GM08714 (cell line): ENCODE data around the gene MRPL23.

Experiments used
- H3K4me3 ChIP-seq: fragments of 200-500 bp; sonication (Bioruptor generic); 2 replicates; pipeline ENCODE4 v1.5.1; 2014; ENCODE audit warnings: mild to moderate bottlenecking, low read length, inconsistent platforms
- ZNF274 ChIP-seq: IDR thresholded peaks from 2 replicates; pipeline ENCODE4 v1.6.1; 2012; ENCODE audit warnings: mild to moderate bottlenecking, low read depth, low read length

MRPL23 gene

DNA sequence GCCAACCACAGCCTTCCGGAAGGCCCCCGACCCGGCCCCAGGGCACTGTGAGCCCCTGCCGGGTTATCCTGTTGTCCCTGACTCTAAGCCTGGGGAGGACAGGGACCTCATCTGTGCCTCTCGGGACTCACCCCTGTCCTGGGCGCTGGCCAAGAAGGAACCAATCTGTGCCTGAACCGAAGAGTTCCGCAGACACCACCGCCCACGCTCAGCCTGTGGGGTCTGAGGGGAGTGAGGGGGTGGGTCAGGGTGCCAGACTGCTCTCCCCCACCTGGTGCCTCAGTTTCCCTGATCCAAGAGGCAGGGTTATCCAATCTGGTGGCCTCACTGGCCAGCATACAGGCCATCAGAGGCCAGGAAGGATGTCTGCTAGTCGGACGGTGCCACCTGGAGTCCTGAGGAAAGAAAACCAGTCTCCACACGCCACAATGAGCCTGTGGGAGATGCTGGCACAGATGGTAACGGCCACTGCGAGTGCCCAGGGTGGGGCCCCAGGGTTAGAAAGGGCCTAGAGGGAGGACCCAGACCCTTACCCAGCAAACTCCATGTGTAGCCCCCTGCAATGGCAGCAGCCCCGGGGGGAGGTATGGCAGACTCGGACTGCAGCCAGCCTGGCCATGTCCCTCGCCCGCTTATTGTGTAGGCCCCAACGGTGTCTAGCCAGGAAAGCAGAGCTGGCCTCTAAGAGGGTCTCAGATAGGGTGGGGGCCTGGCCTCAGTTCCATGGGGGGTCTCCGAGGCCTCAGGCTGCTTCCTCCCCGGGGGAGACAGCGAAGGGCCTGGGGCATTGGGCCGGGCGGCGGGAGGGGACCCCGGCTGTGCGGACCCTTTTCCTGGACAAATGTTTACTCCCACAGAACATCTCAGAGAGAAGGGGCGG is 28.5 kb upstream of the MRPL23 start:
- TF ChIP-seq ZNF274, result no peak
- H3K4me3 ChIP-seq, result no peak overlapping the region

- no peak within 1 kb of the TSS for H3K4me3 ChIP-seq
- no peak for TF ChIP-seq ZNF274
Measured at GRCh38 chr11:1919391-1920127, 27.6 kb upstream of the MRPL23 start, which contains the start of gene TNNT3. TSS of gene TNNT3 (plus strand) at chr11:1919703. CDS start at chr11:1922875, 3,172 bp downstream.

DNA sequence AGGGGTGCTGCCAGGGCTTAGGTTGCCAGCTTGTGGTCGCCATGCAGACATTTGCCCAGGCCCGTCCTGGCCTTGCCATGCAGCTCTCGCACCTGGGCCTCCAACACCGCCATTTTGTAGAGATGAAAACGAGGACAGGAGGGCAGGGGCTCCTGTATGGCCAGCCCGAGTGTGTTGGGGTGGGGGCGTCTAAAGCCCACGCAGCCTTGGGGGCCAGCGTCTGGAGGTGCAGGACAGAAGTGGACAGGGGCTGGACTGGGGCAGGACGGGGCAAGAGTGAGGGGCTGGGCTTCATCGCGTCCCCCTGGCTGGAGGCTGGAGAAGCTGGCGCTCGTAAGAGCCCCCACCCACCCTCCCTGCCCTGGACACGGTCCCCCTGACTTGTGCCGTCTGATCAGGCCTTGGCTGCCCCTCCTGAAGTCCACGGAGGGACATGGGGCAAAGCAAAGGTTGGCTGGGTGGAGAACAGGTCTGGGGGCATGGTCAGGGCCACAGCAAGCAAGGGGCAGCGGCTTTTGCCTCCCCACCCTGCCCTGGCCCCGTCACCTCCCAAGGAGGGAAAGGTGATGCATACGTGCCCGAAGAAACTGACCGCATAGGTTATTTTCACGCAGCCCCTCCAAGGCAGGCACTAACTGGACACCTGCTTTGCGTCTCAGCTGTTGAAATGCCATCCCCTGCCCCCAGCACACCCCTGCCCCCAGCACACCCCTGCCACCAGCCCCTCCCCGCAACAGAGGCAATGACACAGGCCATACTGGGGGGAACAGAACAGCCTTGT is 26.8 kb upstream of the MRPL23 start:
- no peak overlapping the region for H3K4me3 ChIP-seq
- no peak for TF ChIP-seq ZNF274

DNA sequence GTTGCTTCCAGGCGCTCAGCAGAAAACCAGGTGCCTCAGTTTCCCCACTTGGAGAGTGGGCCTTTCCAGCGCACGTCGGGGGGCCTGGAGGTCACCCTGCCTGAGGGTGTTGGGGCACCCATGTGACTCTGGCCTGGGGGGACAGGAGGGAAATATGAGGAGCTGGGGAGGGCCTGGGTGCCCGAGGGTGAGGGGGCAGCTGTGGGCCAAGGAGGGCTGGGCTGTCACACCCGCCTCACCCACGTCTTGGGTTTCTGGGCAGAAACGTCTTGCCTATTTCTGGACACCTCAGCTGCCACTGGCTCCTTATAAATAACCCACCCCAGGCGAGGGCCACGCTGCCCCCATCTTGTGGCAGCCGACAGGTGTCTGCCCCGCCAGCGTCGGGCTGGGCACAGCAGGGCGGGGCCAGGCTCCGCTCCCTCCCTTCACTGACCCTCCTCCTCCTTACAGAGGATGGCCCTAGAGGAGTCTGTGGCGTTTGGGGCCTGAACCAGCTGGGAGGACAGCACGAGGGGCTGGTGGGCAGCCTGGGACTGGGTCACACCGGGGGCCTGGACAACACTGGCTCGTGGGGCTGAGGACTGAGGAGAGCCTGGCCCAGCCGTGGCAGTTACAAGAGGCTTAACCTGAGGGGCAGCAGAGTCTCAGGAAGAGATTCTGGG is 26.1 kb upstream of the MRPL23 start:
- no peak overlapping the region for H3K4me3 ChIP-seq
- TF ChIP-seq ZNF274, result no peak

GRCh38 chr11:1921574-1922141 is 25.5 kb upstream of the MRPL23 start:
- no peak for TF ChIP-seq ZNF274
- no peak overlapping the region for H3K4me3 ChIP-seq

DNA sequence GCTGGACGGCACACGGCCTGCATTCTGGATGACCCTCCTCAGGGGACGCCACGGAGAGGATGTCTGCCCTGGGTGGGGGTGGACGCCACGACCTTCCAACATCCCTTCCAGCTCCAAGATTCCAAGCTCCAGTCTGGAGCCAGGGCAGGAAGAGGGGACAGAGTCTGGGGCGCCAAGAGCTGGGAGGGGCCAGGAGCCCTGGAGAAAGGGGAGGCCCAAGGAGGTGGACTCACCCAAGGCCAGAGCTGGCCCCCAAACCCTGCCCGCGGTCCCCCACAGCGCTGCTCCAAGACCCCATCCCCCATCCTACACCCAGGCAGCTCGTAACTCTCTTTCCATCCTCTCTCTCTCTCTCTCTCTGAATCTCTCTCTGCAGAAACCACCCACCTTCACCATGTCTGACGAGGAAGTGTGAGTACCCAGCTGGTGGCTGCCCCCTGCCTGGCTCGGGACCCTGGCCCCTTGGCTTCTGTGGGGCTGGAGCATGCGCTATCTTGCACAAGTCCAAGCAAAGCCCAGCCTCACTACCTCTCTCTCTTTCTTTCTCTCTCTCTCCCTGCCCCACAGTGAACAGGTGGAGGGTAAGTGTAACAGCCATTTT is 24.6 kb upstream of the MRPL23 start:
- H3K4me3 ChIP-seq, result no peak overlapping the region

GRCh38 chr11:1923201-1923956 is 23.8 kb upstream of the MRPL23 start:
- no peak overlapping the region for H3K4me3 ChIP-seq
- no peak for TF ChIP-seq ZNF274

More for the DNA sequence above, 24.6 kb upstream of the MRPL23 start:
- TF ChIP-seq ZNF274, result no peak

DNA sequence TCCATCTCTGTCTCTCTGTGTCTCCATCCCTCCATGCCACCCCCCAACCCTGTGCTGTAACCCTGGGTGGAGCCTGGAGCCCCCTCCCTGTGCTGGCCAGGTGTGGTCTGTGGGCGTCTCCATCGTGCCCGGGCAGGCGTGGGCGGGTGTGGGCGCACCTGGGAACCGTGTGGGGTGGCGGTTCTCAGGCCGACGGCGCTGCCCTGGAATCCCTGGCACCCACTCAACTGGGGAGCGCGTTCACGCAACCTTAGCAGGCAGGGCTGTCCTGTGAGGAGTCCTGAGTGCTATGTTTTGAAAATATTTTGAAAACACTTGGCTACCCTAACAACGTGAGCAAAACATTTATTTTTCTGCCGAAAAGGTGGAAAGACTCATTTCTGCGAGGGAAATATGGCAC is 23.0 kb upstream of the MRPL23 start:
- H3K4me3 ChIP-seq, result no peak overlapping the region
- no peak for TF ChIP-seq ZNF274

DNA sequence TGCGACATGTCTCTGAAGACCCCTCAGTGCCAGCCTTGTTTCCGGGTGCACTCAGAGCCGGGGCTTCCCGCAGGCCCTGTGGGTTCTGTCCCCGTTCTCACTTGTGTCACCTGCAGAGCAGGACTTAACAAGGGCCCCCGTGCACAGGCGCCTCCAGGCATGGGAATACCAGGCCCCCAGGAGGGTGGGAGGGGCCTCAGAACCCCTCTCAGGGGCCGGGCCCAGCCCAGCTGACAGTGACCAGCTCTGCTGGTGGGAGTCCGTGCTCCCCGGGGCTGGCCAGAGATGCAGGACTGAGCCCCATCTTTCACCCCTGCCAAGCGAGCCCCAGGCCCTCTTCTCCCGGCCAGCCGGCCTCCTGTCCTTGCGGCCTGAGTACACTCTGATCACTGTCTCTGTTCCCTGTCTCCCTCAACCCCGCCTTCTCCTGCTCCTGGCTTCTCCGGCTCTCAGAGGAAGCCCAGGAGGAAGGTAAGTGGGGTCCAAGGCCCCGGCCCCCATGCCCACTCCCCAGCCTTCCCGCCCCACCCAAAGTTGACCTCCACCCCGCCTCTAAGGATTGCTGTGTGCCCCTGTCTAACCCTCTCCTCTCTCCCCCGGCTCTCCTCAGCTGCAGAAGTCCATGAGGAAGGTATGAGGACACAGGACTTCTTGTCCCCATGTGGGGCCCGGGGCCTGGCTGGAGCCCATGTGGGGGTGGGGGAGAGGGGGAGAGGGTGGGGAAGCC is 22.3 kb upstream of the MRPL23 start:
- TF ChIP-seq ZNF274, result no peak
- H3K4me3 ChIP-seq, result no peak overlapping the region

- no peak for TF ChIP-seq ZNF274
- H3K4me3 ChIP-seq, result no peak overlapping the region
Measured at GRCh38 chr11:1925373-1926155, 21.6 kb upstream of the MRPL23 start.
